Stimulated activated effector memory CD8-positive, alpha-beta T cell treated with anti-CD3 and anti-CD28 coated beads, Interleukin-12 subunit alpha, Interleukin-12 subunit beta, amount 100 ng/mL, for 72 hours (primary cell): ENCODE data around the gene CDK2.
"Not testable (repeated sequence)": the region's sequence is repeated elsewhere in the genome, so short reads cannot be mapped to it uniquely, and the experiment has no call there.

Experiments
- ATAC-seq: fragments of 150-1000 bp; cut with Tn5 transposase; 2 replicates; pipeline ENCODE4 v1.10.0; 2021
- DNase-seq, 2 donors: peaks; one replicate each; pipeline ENCODE4 v3.0.0; 2021 to 2022; ENCODE audit warnings: low spot score in 2 of 2
- H3K27ac Mint-ChIP-seq: one replicate; pipeline ENCODE4 v1.8.0; 2022; ENCODE audit warnings: mild to moderate bottlenecking, mixed read lengths
- H3K36me3 Mint-ChIP-seq: one replicate; pipeline ENCODE4 v1.8.0; 2022; ENCODE audit warnings: mild to moderate bottlenecking, mixed read lengths
- H3K4me1 Mint-ChIP-seq: one replicate; pipeline ENCODE4 v1.8.0; 2022; ENCODE audit warnings: mixed read lengths
- H3K4me3 Mint-ChIP-seq: one replicate; pipeline ENCODE4 v1.8.0; 2022; ENCODE audit warnings: mild to moderate bottlenecking, mixed read lengths
- H3K9me3 Mint-ChIP-seq: one replicate; pipeline ENCODE4 v1.8.0; 2022; ENCODE audit warnings: mixed read lengths

CDK2 gene

GRCh38 chr12:55957106-55957859 is 9.3 kb upstream of the CDK2 start:
- peaks cover 17% of the 10 kb centered on the region for H3K4me1 Mint-ChIP-seq
- H3K4me3 Mint-ChIP-seq = no peak overlapping the region
- no peak for ATAC-seq
- peaks cover 37% of the 10 kb centered on the region for H3K36me3 Mint-ChIP-seq
- H3K9me3 Mint-ChIP-seq = no peaks in the 10 kb centered on the region
- DNase-seq = no peak
- H3K27ac Mint-ChIP-seq = peak overlapping the region; percentile 85

- no peak for DNase-seq
- no peak overlapping the region for H3K27ac Mint-ChIP-seq
- no peak for ATAC-seq
- H3K9me3 Mint-ChIP-seq = no peaks in the 10 kb centered on the region
- peaks cover 30% of the 10 kb centered on the region for H3K4me1 Mint-ChIP-seq
- peaks cover 10% of the 10 kb centered on the region for H3K36me3 Mint-ChIP-seq
- no peak overlapping the region for H3K4me3 Mint-ChIP-seq
These were observed 2.9 kb upstream of the CDK2 start for GRCh38 chr12:55963760-55964159.

- Mint-ChIP-seq H3K4me3 (no peak overlapping the region), H3K4me1 (peaks cover 30% of the 10 kb centered on the region), H3K27ac (peak overlapping the region; percentile 97), H3K9me3 (no peaks in the 10 kb centered on the region), H3K36me3 (peaks cover 10% of the 10 kb centered on the region)
- ATAC-seq (no peak), DNase-seq (no peak)
These were observed 1.4 kb upstream of the CDK2 start for GRCh38 chr12:55965240-55965639.

DNA sequence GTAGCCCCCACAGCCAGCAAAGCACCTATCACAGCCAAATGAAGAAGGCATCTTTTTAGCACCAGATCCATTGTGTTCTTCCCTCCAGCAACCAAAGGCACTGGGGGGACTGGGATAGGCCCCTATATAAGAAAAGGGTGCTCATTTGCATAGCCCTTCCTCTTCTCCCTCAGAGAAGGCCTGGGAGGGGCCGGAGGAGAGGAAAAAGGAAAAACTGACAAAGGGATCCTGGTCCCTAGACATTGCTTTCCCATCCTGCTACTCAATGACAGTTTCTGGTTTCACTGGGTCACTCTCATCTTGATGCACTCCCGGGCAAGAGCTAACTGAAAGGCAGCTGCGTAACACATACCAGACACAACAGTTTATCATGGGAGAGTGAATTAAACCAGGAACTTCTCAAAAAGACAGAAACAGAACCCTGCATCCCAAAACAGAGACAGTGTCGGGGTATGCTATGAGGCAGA is 656 bp upstream of the CDK2 start, which contains the start of gene PMEL:
PMEL (minus strand) TSS at position 102 of the 467 bp plus-strand sequence; CDS start at position 71, 31 bp downstream.
- H3K27ac Mint-ChIP-seq = peak within 1 kb of the TSS; percentile 97
- peak within 1 kb of the TSS; percentile 99 for H3K4me3 Mint-ChIP-seq
- no peaks in the 10 kb centered on the region for H3K9me3 Mint-ChIP-seq
- no peak for DNase-seq
- H3K36me3 Mint-ChIP-seq = peaks cover 10% of the 10 kb centered on the region
- ATAC-seq = no peak
- H3K4me1 Mint-ChIP-seq = peaks cover 30% of the 10 kb centered on the region

DNA sequence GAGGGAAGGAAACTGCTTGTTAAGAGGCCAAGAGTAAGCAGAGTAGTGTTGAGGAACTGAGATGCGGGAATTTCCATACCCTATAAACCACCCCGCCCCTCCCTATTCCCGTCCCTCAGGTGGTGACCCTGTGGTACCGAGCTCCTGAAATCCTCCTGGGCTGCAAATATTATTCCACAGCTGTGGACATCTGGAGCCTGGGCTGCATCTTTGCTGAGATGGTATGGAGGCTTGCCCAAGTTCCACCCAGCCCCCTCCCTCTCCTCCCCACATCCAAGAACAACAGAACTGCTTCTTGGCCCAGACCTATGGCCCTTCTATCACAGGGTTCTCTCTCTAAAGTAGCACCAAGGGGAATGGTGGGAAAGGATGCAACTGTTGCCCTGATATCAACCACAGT is 2.7 kb downstream of the CDK2 start:
- Mint-ChIP-seq H3K27ac (peak overlapping the region; percentile 97), H3K36me3 (peaks cover 10% of the 10 kb centered on the region), H3K9me3 (no peaks in the 10 kb centered on the region), H3K4me3 (no peak overlapping the region), H3K4me1 (peaks cover 30% of the 10 kb centered on the region)
- ATAC-seq (no peak), DNase-seq (no peak)

DNA sequence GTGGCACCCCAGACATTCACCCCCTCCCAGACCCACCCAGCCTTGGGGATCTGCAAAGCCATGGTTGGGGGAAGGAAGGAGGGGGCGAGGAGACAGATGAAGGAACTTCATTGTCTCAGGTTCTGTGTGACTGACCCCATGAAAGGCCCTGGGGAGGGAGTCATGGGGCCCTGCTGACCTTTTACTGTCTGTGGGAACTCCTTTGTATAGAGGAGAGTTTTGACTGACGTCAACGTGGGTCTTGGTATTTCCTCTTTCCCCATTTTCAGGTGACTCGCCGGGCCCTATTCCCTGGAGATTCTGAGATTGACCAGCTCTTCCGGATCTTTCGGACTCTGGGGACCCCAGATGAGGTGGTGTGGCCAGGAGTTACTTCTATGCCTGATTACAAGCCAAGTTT is 4.1 kb downstream of the CDK2 start:
- Mint-ChIP-seq H3K27ac (peak overlapping the region; percentile 34), H3K4me1 (peaks cover 26% of the 10 kb centered on the region), H3K9me3 (no peaks in the 10 kb centered on the region), H3K36me3 (peaks cover 10% of the 10 kb centered on the region), H3K4me3 (no peak overlapping the region)
- DNase-seq = no peak
- no peak for ATAC-seq

DNA sequence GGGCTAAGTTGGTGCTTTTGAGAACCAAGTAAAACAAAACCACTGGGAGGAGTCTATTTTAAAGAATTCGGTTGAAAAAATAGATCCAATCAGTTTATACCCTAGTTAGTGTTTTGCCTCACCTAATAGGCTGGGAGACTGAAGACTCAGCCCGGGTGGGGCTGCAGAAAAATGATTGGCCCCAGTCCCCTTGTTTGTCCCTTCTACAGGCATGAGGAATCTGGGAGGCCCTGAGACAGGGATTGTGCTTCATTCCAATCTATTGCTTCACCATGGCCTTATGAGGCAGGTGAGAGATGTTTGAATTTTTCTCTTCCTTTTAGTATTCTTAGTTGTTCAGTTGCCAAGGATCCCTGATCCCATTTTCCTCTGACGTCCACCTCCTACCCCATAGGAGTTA is 5.4 kb downstream of the CDK2 start:
- ATAC-seq = no peak
- no peaks in the 10 kb centered on the region for H3K9me3 Mint-ChIP-seq
- DNase-seq = no peak
- no peak overlapping the region for H3K27ac Mint-ChIP-seq
- H3K4me1 Mint-ChIP-seq = peaks cover 22% of the 10 kb centered on the region
- no peak overlapping the region for H3K4me3 Mint-ChIP-seq
- peaks cover 2% of the 10 kb centered on the region for H3K36me3 Mint-ChIP-seq

- Mint-ChIP-seq H3K27ac (no peak overlapping the region), H3K36me3 (no peaks in the 10 kb centered on the region)
These were observed 5.8 kb downstream of the CDK2 start for GRCh38 chr12:55972456-55972855.

DNA sequence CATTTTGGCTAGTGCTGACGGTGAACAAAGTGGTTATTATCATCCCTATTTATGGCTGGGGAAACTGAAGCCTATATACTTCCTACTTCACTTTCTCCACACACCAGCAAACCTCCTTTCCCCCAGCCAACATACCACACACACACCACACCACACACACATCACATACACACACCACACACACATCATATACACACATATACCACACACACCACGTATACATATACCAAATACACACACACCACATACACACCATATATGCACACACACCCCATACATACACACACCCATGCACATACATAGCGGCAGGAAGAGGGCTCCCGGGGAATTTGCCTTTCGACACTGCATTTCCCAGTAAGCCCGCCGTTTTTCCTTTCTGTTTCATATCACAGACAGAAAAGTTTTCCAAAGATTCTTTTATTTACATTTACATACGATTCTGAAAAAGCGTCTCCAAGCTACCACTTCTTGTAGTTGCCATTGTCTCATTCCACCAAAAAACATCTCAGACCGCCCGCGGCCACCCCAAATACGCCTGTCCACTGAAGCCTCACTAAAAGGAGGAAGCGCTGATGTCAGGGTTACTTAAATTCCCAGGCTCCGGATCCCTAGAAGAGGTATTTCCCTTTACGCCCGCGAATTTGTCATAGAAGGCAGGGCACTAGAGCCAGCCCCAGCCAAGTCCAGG is 6.4 kb downstream of the CDK2 start:
- Mint-ChIP-seq H3K4me3 (no peak overlapping the region), H3K4me1 (peaks cover 22% of the 10 kb centered on the region), H3K9me3 (no peaks in the 10 kb centered on the region), H3K27ac (no peak overlapping the region), H3K36me3 (no peaks in the 10 kb centered on the region)
- ATAC-seq (no peak), DNase-seq (no peak)

More at GRCh38 chr12:55972456-55972855, 5.8 kb downstream of the CDK2 start:
- no peak for ATAC-seq
- Mint-ChIP-seq H3K4me3 (no peak overlapping the region), H3K9me3 (no peaks in the 10 kb centered on the region), H3K4me1 (peaks cover 22% of the 10 kb centered on the region)
- no peak for DNase-seq

DNA sequence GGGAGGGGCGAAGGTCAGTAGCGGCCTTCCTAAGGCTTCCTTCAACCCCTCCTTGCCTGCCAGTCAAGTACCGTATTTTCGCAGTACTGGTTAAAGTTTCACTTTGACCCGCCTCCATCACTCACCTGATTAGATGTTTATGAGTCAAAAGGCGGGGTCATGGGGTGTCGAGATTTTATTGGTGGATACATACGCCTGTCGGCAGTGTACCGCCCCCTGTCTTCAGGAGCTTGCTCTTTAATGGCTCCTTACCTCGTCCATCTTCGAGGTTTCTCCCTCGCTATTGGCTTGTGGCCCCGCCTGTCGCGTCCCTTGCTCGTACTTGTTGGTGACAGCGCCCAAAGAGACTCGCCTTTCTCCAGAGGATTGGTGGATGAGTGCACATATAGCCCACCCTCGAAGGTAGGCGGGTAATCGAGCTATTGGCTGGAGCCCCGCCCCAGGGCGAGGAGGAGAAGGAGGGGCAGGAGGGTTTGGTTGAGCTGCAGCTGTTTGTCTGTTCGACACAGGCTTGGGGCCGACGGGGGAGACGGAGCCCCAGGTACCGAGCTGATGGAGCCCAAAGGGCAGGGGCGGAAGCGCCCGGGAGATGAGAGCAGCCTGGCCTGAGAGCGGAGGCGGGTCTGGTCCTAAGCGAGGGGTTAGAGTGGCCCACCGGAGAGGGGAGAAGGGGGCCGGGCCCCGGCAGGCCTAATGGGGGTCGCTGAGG is 7.1 kb downstream of the CDK2 start, which contains the start of gene RAB5B:
RAB5B (plus strand) TSS at position 480 of the 709 bp plus-strand sequence. CDS start 12,883 bp downstream, outside the sequence.
- no peak within 1 kb of the TSS for H3K27ac Mint-ChIP-seq
- no peaks in the 10 kb centered on the region for H3K9me3 Mint-ChIP-seq

DNA sequence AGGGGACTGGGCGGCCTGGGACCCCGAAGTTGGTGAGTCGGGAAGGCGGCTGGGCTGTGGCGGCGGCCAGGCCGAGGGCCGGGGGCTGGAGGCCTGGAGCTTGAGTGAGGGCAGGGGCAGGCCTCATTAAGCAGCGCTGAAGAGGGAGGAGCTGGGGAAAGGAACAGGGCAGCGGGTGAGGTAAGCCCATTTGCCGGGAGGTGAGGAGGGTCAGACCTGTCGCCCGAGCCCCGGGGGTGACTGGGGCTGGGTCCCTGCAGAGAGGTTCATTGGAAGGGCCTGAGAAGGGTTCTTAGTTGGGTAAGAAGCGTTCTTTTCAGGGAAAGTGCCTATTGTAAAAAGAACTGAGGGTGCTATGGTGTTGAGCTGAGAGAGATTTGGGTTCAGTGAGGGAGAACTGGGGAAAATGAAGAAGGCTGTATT is 7.7 kb downstream of the CDK2 start:
- H3K4me1 Mint-ChIP-seq = peaks cover 28% of the 10 kb centered on the region
- H3K4me3 Mint-ChIP-seq = no peak overlapping the region
- peaks cover 13% of the 10 kb centered on the region for H3K36me3 Mint-ChIP-seq
- no peak overlapping the region for H3K27ac Mint-ChIP-seq
- H3K9me3 Mint-ChIP-seq = no peaks in the 10 kb centered on the region
- no peak for DNase-seq
- peak; percentile 46 for ATAC-seq

More for the DNA sequence above, 7.1 kb downstream of the CDK2 start, which contains the start of gene RAB5B:
- Mint-ChIP-seq H3K4me3 (no peak within 1 kb of the TSS), H3K4me1 (peaks cover 23% of the 10 kb centered on the region), H3K36me3 (peaks cover 7% of the 10 kb centered on the region)
- peak; percentile 85 to 97 for DNase-seq
- ATAC-seq = peak; percentile 96

GRCh38 chr12:55978393-55978792 is 11.8 kb downstream of the CDK2 start:
- H3K4me3 Mint-ChIP-seq = no peak overlapping the region
- H3K4me1 Mint-ChIP-seq = peaks cover 37% of the 10 kb centered on the region
- ATAC-seq (no peak), DNase-seq (no peak)
- H3K36me3 Mint-ChIP-seq = peaks cover 49% of the 10 kb centered on the region
- no peak overlapping the region for H3K27ac Mint-ChIP-seq
- H3K9me3 Mint-ChIP-seq = no peaks in the 10 kb centered on the region

DNA sequence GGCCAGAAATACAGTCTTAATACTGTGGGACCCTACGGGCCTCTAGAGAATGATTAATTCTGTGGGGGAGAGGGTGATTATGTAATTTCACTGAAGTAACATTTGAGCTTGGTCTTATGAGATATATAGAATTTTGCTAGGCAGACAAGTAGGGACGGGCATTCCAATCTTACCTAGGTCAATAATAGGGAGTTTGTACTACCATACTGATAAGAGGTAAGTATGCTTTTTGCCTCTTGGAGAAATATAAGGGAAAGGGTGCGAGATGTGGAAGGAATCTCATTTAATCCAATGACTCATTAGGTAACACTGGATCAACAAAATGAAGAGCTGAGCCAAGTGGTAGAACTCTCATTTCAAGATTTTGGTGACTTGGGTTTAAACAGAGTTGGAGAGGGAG is 12.4 kb downstream of the CDK2 start:
- DNase-seq (no peak), ATAC-seq (no peak)
- Mint-ChIP-seq H3K9me3 (no peaks in the 10 kb centered on the region), H3K4me3 (no peak overlapping the region), H3K27ac (peak overlapping the region; percentile 43), H3K36me3 (peaks cover 56% of the 10 kb centered on the region), H3K4me1 (peaks cover 37% of the 10 kb centered on the region)

DNA sequence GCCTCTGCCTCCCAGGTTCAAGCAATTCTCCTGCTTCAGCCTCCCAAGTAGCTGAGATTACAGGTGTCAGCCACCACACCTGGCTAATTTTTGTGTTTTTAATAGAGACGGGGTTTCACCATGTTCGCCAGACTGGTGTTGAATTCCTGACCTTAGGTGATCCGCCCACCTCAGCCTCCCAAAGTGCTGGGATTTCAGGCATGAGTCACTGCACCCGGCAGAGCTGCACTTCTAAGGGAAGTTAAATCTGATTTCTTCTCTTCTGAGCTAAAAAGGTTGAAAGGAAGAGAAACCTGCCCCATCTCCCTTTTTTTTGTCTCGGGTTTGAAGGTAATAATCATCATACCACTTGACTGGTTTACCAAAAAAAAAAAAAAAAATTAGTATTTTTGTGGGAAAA is 15.3 kb downstream of the CDK2 start:
- not testable (repeated sequence) for DNase-seq, ATAC-seq, H3K27ac Mint-ChIP-seq, H3K4me3 Mint-ChIP-seq, H3K9me3 Mint-ChIP-seq
- H3K36me3 Mint-ChIP-seq = peaks cover 80% of the 10 kb centered on the region
- peaks cover 30% of the 10 kb centered on the region for H3K4me1 Mint-ChIP-seq

DNA sequence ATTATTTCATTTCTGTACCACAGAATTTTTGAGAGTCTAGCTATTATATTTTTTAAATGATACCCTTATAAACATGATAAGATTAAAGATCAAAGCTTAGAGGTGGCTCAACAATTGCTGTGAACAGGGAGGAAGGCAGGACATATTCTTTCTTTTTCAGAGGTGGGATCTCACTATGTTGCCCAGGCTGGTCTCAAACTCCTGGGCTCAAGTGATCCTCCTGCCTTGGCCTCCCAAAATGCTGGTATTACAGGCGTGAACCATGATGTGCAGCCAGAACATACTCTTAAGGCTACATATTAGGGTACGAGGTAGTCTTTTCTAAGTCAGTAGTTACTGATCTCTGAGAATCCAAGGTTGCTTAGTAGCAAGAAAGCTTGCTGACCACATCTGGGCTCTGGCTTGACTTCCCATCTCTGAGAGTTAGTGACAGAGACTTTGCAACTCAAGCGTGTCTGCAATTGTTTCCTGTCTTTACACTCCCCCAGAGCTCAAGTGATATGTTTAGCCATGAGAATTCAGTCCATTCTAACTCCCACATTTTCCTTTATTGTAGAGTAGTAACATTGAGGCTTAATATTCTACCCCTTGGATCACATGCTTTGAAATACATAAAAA is 15.8 kb downstream of the CDK2 start:
- H3K4me3 Mint-ChIP-seq = no peak overlapping the region
- peaks cover 26% of the 10 kb centered on the region for H3K4me1 Mint-ChIP-seq
- no peak for DNase-seq
- no peak for ATAC-seq
- H3K27ac Mint-ChIP-seq = no peak overlapping the region
- no peaks in the 10 kb centered on the region for H3K9me3 Mint-ChIP-seq
- peaks cover 86% of the 10 kb centered on the region for H3K36me3 Mint-ChIP-seq
